ENCODE results near the gene YJEFN3.

GRCh38 chr19:19480688-19481087, 48.0 kb upstream of the YJEFN3 start:
- no peak for TF ChIP-seq POLR2AphosphoS5 (IDR thresholded peaks at IDR 0.05; ENCODE audit: low read depth, low read length)
- no peak for TF ChIP-seq POLR2A (IDR thresholded peaks at IDR 0.05; ENCODE audit: low read depth, low read length)
- TF ChIP-seq SPI1 (IDR thresholded peaks at IDR 0.05; ENCODE audit: low read depth, low read length): no peak
- TF ChIP-seq POU2F2 (IDR thresholded peaks at IDR 0.05; ENCODE audit: low read depth, low read length): no peak
- TF ChIP-seq TAF1 (IDR thresholded peaks at IDR 0.05; ENCODE audit: low read depth, low read length): no peak
- no peak for TF ChIP-seq PAX5 (IDR thresholded peaks at IDR 0.05; ENCODE audit: insufficient read depth, low read length, severe bottlenecking)

Data from GM12891 (cell line).